ENCODE measurements around the gene TRPV3.
"Not testable (repeated sequence)": the region's sequence is repeated elsewhere in the genome, so short reads cannot be mapped to it uniquely, and the experiment has no call there.

Gene TRPV3

GRCh38 chr17:3557768-3558583, at the start of gene TRPV3:
Gene TRPV3, minus strand, starts transcription at chr17:3557812. Its CDS starts 2,962 bp downstream, at chr17:3554850.
- no peak for DNase-seq (ENCODE audit: low spot score)

DNA sequence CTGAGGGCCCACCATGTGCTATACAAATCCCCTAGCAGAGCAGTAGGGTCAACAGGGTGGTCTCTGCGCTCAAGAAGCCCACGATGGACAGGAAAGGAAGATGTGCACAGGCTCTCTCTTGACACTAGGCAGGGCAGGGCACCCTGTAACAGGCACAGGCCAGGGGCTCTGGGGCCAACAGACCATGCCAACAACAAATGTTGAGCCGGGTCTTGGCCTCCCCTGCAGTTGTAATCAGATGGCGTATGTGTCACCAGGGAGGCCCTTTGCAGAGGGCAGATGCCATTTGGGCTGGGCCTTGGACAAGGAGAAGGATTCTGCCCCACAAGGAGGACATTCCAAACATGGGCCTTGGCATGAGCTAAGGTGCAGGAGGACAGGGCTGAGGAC, 46.3 kb upstream of the TRPV3 start:
- no peak for DNase-seq (ENCODE audit: low spot score)

DNA sequence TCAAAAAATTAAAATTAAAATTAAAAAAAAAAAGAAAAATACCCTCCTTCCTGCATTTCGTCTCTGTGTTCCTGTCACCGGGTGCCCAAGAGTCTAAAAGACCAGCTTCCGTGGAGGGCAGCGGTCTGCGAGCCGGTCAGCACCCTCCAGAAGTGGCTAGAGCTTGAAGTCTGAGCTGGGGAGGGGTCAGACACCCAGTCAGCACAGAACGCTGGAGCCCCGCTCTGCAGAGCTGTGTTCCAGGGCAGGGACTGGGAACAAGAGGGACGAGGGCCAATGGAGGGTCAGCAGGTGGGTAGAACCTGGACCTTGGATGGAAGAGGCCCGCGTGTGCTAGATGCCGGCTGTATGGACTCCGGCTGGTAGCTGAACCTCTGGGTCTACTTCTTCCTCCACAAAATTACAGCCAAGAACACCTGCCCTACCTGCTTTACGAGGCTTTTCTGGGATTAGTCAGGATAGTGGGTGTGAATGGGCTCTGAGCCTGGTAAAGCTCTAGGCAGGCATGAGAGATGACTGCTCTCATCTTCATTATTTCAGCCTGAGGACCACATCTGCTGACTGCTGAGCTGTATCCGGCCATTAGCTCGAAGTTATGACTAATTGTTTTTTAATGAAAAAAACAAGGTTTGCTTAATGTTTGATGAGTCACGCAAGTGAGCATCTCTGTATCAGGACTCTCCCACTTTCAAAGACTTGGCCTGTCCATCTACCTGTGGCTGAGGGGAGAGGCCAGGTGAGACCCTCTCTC, 45.7 kb upstream of the TRPV3 start:
- DNase-seq (ENCODE audit: low spot score) = no peak

GRCh38 chr17:3602499-3602898, 44.9 kb upstream of the TRPV3 start:
- no peak for DNase-seq (ENCODE audit: low spot score)

GRCh38 chr17:3600529-3601205, 43.1 kb upstream of the TRPV3 start:
- DNase-seq (ENCODE audit: low spot score) = no peak

DNA sequence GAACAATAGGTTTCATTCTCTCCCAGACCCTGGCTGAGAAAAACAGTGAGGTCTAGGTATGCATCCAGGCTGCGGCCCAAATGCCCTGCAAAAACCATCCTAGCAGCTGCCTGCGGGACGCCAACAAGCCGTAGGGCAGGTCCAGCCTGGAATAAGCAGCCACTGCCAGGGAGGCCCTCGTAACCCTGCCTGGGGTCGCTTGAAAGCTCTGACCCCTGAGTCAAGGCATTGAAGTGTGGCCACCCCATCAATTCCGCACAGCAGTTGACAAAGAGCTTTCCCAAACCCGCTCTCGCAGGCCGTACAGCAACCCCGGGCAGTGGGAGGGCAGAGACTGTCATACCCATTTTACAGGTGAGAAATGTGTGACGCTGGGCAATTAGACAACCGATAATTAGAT, 40.5 kb upstream of the TRPV3 start:
- DNase-seq (ENCODE audit: low spot score) = no peak

DNA sequence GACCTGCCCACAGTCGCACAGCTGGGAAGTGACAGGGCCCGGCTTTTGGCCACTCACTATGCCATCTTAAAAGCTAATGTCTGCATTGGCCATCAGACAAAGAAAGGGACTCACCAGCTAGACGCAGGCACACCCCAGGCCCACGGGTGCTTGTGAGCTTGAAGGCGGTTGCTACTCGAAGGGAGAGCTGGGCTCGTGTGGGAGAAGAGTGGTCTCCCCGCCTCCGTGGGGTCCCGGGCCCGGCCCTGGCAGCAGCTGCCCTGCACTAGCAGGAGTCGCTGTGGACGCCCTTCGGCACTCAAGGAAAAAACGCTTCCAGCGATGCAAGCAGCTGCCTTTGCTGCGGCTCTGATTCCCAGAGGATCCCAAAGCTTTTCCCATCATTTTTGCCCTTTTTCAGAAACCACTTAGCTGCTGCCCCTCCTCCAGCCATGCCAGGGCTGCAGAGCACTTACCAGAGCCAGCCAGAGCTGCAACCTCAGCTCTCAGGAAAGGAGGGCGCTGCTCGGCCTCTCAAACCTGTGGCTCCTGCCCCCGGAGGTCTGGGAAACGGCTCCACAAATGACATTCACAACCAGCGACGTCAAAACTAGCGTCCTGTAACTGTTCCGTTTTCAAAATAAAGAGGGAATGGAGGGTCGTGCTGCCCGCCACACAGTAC, 39.3 kb upstream of the TRPV3 start:
- no peak for DNase-seq (ENCODE audit: low spot score)

- DNase-seq (ENCODE audit: low spot score) = no peak
Observed at GRCh38 chr17:3594976-3595375, 37.4 kb upstream of the TRPV3 start.

GRCh38 chr17:3594051-3594800, 36.6 kb upstream of the TRPV3 start:
- no peak for DNase-seq (ENCODE audit: low spot score)

DNA sequence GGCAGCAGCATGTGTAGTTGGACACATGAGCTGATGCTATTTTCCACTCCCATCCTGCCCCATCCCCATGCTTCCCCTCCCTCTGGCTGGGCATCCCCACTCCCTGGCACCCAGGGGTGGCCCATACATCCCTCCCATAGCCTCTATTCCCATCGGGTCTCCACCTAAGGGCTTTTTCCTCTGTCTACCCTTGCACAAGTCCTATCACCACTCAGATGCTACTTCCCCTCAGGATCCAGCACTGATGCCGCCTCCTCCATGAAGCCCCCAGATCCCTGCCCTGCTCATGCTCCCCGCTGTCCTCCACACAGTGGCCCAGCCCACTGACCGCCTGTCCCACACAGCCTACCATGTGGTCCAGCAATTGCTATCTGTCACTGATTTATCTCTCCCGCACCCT, 35.8 kb upstream of the TRPV3 start:
- DNase-seq (ENCODE audit: low spot score) = no peak

DNA sequence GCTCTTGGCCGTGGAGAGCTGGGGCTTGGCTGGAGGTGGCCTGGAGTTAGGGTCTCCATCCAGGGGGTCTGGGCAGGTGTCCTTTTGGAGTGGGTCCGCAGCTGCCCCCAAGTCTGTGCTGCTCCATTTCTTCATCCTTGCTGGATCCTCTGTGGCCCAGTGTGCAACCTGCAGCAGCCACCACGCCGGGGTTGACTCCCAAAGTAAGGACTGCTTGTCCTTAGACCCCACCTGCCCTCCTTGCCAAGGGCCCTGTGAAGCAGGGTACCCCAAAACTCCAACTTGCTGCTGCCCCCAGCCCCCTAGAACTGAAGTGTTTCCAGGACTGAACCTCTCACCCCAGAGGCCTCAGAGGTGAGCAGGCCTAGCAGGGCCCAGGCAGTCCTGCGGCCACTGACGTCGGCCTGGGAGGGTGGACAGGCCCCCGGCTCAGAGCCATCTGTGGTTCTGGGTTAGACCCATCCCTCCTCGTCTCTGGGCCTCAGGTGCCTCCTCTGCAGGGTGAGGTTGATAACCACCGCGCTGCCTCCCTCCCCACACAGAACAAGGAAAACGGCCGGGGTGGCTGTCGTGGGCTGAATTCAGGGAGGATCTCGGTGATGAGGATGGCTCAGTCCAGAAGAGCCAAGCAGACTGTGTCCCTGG, 34.7 kb upstream of the TRPV3 start:
- DNase-seq (ENCODE audit: low spot score) = no peak

DNA sequence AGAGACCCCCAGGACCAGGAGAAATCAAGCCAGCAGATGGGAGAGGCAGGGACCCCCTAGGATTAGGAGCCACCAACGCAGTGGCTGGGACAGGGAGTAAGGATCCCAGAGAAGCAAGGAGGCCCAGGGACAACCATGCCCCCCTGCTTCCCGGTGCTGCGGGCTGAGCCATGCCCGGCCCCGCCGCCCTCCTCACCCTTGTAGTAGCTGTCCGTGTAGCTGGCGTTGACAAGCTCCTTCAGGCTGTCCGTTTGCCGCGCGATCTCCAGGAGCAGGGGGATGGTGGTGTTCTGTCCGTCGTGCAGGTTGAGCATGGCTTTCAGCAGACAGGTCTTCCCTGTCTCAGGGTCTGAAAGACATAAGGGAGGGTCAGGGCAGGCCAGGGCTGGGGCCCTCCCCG, 33.2 kb upstream of the TRPV3 start:
- DNase-seq (ENCODE audit: low spot score) = no peak

DNA sequence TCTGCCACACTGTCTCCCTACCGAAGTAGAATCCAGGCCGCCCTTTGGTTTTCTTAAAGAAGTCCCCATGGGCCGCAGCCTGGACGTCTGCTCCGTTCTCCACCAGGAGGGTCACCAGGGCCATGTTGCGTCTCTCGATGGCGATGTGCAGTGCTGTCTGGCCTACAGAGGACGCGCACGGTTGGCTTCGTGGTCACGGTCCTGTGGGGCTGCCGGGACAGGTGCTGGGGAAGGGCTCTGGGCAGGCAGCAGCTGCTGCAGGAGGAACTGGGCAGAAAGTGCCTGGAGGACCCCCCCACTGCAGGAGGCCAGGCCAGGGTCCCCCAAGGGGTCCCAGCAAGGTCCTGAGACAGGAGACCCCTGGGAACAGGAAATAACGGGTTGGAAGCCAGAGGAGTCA, 32.6 kb upstream of the TRPV3 start:
- no peak for DNase-seq (ENCODE audit: low spot score)

DNA sequence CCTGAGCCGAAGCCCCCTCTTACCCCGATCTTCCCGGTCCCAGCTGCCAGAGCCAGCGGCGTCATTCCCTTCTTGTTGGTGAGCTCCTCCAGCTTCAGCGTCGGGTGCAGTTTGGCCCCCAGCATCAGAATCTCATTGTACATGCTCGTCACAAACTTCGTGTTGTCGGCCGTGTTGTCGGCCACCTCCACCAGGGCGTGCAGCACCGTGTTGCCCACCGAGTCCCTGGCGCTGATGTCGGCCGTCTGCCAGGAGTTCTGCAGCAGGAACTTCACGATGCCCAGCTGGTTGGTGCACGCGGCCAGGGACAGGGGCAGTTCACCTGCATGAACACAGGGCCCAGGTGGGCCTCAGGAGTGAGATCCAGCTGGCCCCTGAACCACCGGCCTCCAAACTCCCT, 32.2 kb upstream of the TRPV3 start:
- no peak for DNase-seq (ENCODE audit: low spot score)

DNA sequence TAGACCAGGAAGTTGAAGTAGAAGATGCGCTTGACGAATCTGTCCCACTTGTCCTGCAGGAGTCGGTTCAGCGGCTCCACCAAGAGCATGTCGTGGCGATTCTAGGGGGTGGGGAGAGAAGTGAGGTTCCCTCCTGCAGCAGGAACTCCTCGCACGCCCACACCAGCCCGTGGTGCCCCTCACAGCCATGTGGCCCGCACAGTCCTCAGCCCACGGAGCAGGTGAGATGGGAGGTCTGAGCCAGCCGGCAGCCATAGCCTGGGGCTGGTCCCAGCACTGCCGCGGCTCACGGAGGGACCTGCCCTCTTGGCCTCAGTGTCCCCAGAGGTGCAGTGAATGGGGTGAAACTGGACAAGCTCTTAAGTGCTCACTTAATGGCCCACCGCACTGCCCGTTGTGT, 28.2 kb upstream of the TRPV3 start:
- no peak for DNase-seq (ENCODE audit: low spot score)

DNA sequence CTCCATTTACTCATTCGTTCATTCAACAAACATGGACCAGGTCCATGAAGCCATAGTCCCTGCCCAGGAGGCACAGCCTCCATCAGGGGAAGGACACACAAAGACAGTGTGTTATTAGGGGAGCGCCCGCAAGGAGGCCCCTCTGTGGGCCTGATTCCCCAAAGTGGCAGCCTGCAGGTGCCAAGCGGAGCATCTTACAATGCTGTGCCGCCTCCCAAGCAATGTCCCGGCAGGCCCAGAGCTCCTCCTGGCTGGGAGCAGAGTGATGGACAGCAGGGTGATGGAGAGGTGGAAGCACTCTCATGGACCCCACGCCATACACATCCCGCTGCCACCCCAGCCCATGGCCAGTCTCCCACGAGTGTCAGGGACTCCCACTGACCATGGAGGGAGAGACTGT, 25.8 kb upstream of the TRPV3 start:
- no peak for DNase-seq (ENCODE audit: low spot score)

DNA sequence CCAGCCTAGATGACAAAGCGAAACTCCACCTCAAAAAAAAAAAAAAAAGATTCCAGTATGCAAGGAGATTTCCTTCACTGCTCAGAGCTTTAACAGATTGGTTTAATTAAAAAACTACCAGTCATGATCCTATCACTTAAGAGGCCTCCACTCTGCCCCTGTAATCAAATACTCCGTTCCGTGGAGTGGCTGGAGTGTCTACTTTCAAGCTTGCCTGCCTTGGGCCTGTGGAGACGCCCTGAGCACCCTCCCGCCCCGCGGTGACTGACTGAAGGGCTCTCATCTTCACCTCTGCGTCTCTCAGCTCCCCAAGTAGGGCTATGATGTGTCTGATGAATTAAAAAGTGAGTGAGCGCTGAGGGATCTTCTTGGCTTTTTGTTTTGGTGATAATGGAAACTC, 25.3 kb upstream of the TRPV3 start:
- DNase-seq (ENCODE audit: low spot score) = no peak

- not testable (repeated sequence) for DNase-seq (ENCODE audit: low spot score)
Observed at GRCh38 chr17:3578667-3579066, 21.1 kb upstream of the TRPV3 start.

DNA sequence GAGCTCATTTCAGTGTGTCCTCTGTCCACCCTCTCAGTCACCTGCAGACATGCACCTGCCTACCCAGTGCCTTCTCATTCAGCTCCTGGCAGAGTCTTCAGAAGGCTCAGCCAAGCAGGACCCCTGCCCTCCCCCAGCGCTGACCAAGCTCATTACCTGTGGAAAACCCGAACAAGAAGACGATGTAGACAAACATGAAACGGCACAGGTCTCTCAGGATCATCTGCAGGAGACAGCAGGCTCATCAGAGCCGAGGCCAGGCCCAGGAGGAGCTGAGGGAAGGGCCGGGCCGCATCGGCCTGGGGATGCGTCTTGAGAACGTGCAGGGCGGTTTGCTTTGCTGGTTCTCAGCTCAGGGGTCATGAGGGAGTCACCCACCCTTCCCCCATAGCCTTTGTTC, 19.4 kb upstream of the TRPV3 start:
- no peak for DNase-seq (ENCODE audit: low spot score)

DNA sequence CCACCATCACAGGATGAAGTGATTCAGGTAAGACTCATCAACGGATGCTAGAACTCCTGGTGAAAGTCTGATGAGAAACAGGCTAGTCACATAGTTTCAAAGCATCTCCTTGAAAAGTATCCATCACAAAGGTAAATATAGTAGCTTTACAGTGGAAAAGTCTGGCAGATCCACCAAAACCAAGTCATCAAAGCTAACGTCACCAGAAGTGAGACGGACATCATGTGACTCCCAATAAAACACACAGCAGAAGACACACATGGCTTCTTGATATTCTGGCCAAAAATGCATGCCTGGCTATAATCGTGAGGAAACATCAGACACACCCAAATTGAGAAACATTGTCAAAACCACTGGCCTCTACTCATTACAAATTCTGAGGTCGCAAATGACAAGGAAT, 17.9 kb upstream of the TRPV3 start:
- no peak for DNase-seq (ENCODE audit: low spot score)

GRCh38 chr17:3574231-3574630, 16.6 kb upstream of the TRPV3 start:
- DNase-seq (ENCODE audit: low spot score) = no peak
